Measurements from ENCODE around the gene SIDT1.

SIDT1 gene

DNA sequence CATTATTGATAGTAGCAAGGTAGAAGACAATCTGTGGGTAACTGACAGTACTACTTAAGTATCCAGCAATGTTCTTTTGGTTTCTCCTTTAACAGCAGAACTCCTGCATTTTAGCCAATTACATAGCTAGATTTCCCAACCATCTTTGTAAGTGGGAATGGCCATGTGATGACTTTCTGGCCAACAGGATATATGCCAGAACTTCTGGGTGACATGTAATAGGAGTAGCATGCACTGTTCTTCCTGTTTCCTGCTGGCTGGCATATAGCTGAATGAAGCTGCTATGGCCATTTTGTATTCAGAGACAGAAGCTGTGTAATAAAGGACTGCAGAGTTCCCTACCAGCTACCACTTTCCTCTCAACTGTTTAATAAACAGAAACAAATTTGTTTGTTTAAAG, 35.4 kb upstream of the SIDT1 start:
- TF ChIP-seq EZH2phosphoT487 (conservative IDR thresholded peaks at IDR 0.05; ENCODE audit: low read length): no peak
- TF ChIP-seq, protein P1, sequence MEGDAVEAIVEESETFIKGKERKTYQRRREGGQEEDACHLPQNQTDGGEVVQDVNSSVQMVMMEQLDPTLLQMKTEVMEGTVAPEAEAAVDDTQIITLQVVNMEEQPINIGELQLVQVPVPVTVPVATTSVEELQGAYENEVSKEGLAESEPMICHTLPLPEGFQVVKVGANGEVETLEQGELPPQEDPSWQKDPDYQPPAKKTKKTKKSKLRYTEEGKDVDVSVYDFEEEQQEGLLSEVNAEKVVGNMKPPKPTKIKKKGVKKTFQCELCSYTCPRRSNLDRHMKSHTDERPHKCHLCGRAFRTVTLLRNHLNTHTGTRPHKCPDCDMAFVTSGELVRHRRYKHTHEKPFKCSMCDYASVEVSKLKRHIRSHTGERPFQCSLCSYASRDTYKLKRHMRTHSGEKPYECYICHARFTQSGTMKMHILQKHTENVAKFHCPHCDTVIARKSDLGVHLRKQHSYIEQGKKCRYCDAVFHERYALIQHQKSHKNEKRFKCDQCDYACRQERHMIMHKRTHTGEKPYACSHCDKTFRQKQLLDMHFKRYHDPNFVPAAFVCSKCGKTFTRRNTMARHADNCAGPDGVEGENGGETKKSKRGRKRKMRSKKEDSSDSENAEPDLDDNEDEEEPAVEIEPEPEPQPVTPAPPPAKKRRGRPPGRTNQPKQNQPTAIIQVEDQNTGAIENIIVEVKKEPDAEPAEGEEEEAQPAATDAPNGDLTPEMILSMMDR (IDR thresholded peaks at IDR 0.05; ENCODE audit: insufficient read depth, low read length, poor library complexity, severe bottlenecking): no peak
- no peak overlapping the region for H3K4me2 ChIP-seq (ENCODE audit: low read depth, low read length, poor library complexity, severe bottlenecking)
- H3K4me3 ChIP-seq (ENCODE audit: insufficient read depth, low read length, poor library complexity, severe bottlenecking): no peak overlapping the region
- no peak overlapping the region for H3K27ac ChIP-seq (ENCODE audit: low read depth, low read length)
- peaks cover 3% of the 10 kb centered on the region; the same call in 1 of the 2 replicates for H3F3A ChIP-seq (ENCODE audit: insufficient read depth)
- no peak overlapping the region for H2AFZ ChIP-seq (ENCODE audit: low read depth, low read length, severe bottlenecking)
- no peaks in the 10 kb centered on the region for H3K9me2 ChIP-seq (replicated peaks; ENCODE audit: insufficient read depth, low read length)
- no peaks in the 10 kb centered on the region for H3K27me3 ChIP-seq (ENCODE audit: low read length)
- no peaks in the 10 kb centered on the region for H4K20me1 ChIP-seq (ENCODE audit: low read depth, low read length)
- H3K9me3 ChIP-seq (ENCODE audit: insufficient read depth, low read length): no peaks in the 10 kb centered on the region
- peaks cover 5% of the 10 kb centered on the region; the same call in 1 of the 2 replicates for H3K36me3 ChIP-seq (ENCODE audit: low read length)
- H3K79me2 ChIP-seq (ENCODE audit: insufficient read depth, low read length): no peaks in the 10 kb centered on the region
- H3K9ac ChIP-seq (ENCODE audit: low read length): no peak overlapping the region

DNA sequence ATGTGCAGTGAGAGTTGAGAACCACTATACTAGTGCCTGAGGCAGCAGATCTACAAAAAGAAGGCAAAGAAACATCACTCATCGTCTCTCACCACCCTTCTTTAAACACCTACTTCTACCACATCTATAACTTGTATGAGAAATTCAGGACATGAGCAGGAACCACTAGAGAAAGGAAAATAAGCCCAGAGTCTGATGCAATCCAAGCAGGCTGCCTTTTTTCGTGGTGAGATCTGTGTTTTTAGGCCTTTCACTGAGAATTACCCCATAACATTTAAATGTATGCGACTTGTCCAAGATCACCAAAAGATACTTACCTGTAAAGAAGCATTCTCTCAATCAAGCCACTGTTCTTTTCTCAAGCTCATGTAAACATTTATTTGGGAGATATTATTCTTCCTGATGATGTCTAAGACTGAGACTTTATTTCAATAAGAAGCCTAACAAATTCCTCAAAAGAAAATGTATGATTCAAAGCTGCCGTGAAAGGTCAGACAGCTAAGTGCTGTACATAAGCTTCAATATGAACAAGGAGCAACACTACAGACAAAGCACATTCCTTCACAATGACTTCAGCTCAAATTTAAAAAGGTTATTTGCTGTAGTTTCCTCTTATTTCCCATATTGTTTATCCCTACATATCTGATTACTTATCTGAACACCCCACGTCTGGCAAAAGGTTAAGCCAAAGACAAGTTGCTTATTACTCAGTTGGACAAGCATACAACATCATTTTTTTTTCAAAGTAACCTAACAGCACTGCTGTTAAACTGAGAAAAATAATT, 33.9 kb upstream of the SIDT1 start:
- no peak overlapping the region for H3K27ac ChIP-seq (ENCODE audit: low read depth, low read length)
- H2AFZ ChIP-seq (ENCODE audit: low read depth, low read length, severe bottlenecking): no peak overlapping the region
- peaks cover 5% of the 10 kb centered on the region; the same call in 1 of the 2 replicates for H3K36me3 ChIP-seq (ENCODE audit: low read length)
- no peaks in the 10 kb centered on the region for H3K9me3 ChIP-seq (ENCODE audit: insufficient read depth, low read length)
- no peak overlapping the region for H3K4me3 ChIP-seq (ENCODE audit: insufficient read depth, low read length, poor library complexity, severe bottlenecking)
- no peak overlapping the region for H3K9ac ChIP-seq (ENCODE audit: low read length)
- H3F3A ChIP-seq (ENCODE audit: insufficient read depth): peaks cover 3% of the 10 kb centered on the region; the same call in 1 of the 2 replicates
- no peaks in the 10 kb centered on the region for H3K79me2 ChIP-seq (ENCODE audit: insufficient read depth, low read length)
- no peaks in the 10 kb centered on the region for H4K20me1 ChIP-seq (ENCODE audit: low read depth, low read length)
- no peaks in the 10 kb centered on the region for H3K27me3 ChIP-seq (ENCODE audit: low read length)
- H3K4me2 ChIP-seq (ENCODE audit: low read depth, low read length, poor library complexity, severe bottlenecking): no peak overlapping the region
- H3K9me2 ChIP-seq (replicated peaks; ENCODE audit: insufficient read depth, low read length): no peaks in the 10 kb centered on the region
- TF ChIP-seq EZH2phosphoT487 (conservative IDR thresholded peaks at IDR 0.05; ENCODE audit: low read length): no peak
- TF ChIP-seq, protein P1 (IDR thresholded peaks at IDR 0.05; ENCODE audit: insufficient read depth, low read length, poor library complexity, severe bottlenecking): no peak

GRCh38 chr3:113499081-113499480, 33.3 kb upstream of the SIDT1 start:
- Histone ChIP-seq H3F3A (ENCODE audit: insufficient read depth) (peaks cover 3% of the 10 kb centered on the region; the same call in 1 of the 2 replicates), H3K9me3 (ENCODE audit: insufficient read depth, low read length) (no peaks in the 10 kb centered on the region), H3K4me3 (ENCODE audit: insufficient read depth, low read length, poor library complexity, severe bottlenecking) (no peak overlapping the region), H3K36me3 (ENCODE audit: low read length) (no peaks in the 10 kb centered on the region), H3K27ac (ENCODE audit: low read depth, low read length) (no peak overlapping the region), H3K9me2 (replicated peaks; ENCODE audit: insufficient read depth, low read length) (no peaks in the 10 kb centered on the region), H3K79me2 (ENCODE audit: insufficient read depth, low read length) (no peaks in the 10 kb centered on the region), H4K20me1 (ENCODE audit: low read depth, low read length) (no peaks in the 10 kb centered on the region), H3K4me2 (ENCODE audit: low read depth, low read length, poor library complexity, severe bottlenecking) (no peak overlapping the region), H3K27me3 (ENCODE audit: low read length) (no peaks in the 10 kb centered on the region), H3K9ac (ENCODE audit: low read length) (no peak overlapping the region), H2AFZ (ENCODE audit: low read depth, low read length, severe bottlenecking) (no peak overlapping the region)
- no peak for TF ChIP-seq EZH2phosphoT487 (conservative IDR thresholded peaks at IDR 0.05; ENCODE audit: low read length)
- TF ChIP-seq, protein P1 (IDR thresholded peaks at IDR 0.05; ENCODE audit: insufficient read depth, low read length, poor library complexity, severe bottlenecking): no peak

Measured in SU-DHL-6 (cell line).